Middle frontal gyrus (tissue), 1 donor: ENCODE data around the gene BMPR2.
"Not testable (repeated sequence)": the region's sequence is repeated elsewhere in the genome, so short reads cannot be mapped to it uniquely, and the experiment has no call there.

Experiments used
- DNase-seq: peaks from one replicate; pipeline ENCODE4 v3.0.0-alpha.2; 2015; ENCODE audit warnings: low spot score; ENCODE audit errors: extremely low spot score

Gene BMPR2

GRCh38 chr2:202449344-202449743 is 73.2 kb downstream of the BMPR2 start:
- no peak for DNase-seq

- no peak for DNase-seq
These were observed 74.7 kb downstream of the BMPR2 start for GRCh38 chr2:202450785-202451184.

GRCh38 chr2:202452744-202453143 is 76.6 kb downstream of the BMPR2 start:
- no peak for DNase-seq

- no peak for DNase-seq
These were observed 78.4 kb downstream of the BMPR2 start for GRCh38 chr2:202454536-202454935.

- no peak for DNase-seq
These were observed 79.0 kb downstream of the BMPR2 start for GRCh38 chr2:202455114-202455513.

GRCh38 chr2:202460119-202460518 is 84.0 kb downstream of the BMPR2 start:
- DNase-seq: no peak

GRCh38 chr2:202479090-202479489 is 103.0 kb downstream of the BMPR2 start:
- no peak for DNase-seq

GRCh38 chr2:202479610-202480009 is 103.5 kb downstream of the BMPR2 start:
- DNase-seq: no peak

GRCh38 chr2:202486351-202486750 is 110.2 kb downstream of the BMPR2 start:
- DNase-seq: no peak

- no peak for DNase-seq
These were observed 112.5 kb downstream of the BMPR2 start for GRCh38 chr2:202488671-202489070.

GRCh38 chr2:202490479-202490878 is 114.4 kb downstream of the BMPR2 start:
- no peak for DNase-seq

GRCh38 chr2:202491514-202491913 is 115.4 kb downstream of the BMPR2 start:
- no peak for DNase-seq

- DNase-seq: peak; percentile 5
These were observed 118.4 kb downstream of the BMPR2 start for GRCh38 chr2:202494300-202495229.

GRCh38 chr2:202495230-202495604 is 119.1 kb downstream of the BMPR2 start:
- no peak for DNase-seq

- not testable (repeated sequence) for DNase-seq
These were observed 120.8 kb downstream of the BMPR2 start for GRCh38 chr2:202496835-202497472.

GRCh38 chr2:202497473-202497866 is 121.3 kb downstream of the BMPR2 start:
- not testable (repeated sequence) for DNase-seq

GRCh38 chr2:202499841-202500240 is 123.7 kb downstream of the BMPR2 start:
- DNase-seq: not testable (repeated sequence)

- not testable (repeated sequence) for DNase-seq
These were observed 127.1 kb downstream of the BMPR2 start for GRCh38 chr2:202503276-202503675.

GRCh38 chr2:202508686-202509085 is 132.6 kb downstream of the BMPR2 start:
- DNase-seq: no peak

- DNase-seq: no peak
These were observed 134.8 kb downstream of the BMPR2 start for GRCh38 chr2:202510911-202511310.

GRCh38 chr2:202512176-202512575 is 136.0 kb downstream of the BMPR2 start:
- DNase-seq: no peak

- no peak for DNase-seq
These were observed 138.6 kb downstream of the BMPR2 start for GRCh38 chr2:202514732-202515131.

- DNase-seq: no peak
These were observed 143.3 kb downstream of the BMPR2 start for GRCh38 chr2:202519453-202519852.
